GM12878 (cell line): ENCODE measurements around the gene MYL12A. TPM values are rescaled to one million over a fixed set of nuclear protein-coding genes. Genes with fewer than 3 reads are reported as not detected.
A peak's percentile ranks its signal among the peaks of the same experiment; 100 is the strongest.

Experiments
- BCL11A ChIP-seq: IDR thresholded peaks from 2 replicates; pipeline ENCODE4 v1.6.1; 2011; ENCODE audit warnings: low read depth, low read length
- CUX1 ChIP-seq: IDR thresholded peaks from 2 replicates; pipeline ENCODE4 v1.6.1; 2012; ENCODE audit warnings: improper control_type of control experiment, low read depth, low read length; ENCODE audit not compliant: insufficient replicate concordance
- ETV6 ChIP-seq, 2 experiments: fragments of 450-650 bp in 1 of 2; IDR thresholded peaks in 1 of 2; conservative IDR thresholded peaks in 1 of 2; 2 replicates each; pipeline ENCODE4 v1.6.1; 2014; ENCODE audit warnings: antibody characterized with exemption in 1 of 2, borderline replicate concordance in 1 of 2, low read depth in 1 of 2, mild to moderate bottlenecking in 1 of 2, moderate library complexity in 1 of 2
- MEF2A ChIP-seq: IDR thresholded peaks from 2 replicates; pipeline ENCODE4 v1.6.1; 2011; ENCODE audit warnings: low read depth, mild to moderate bottlenecking, low read length, moderate library complexity; ENCODE audit not compliant: insufficient read depth
- POLR2AphosphoS5 ChIP-seq: IDR thresholded peaks from 2 replicates; pipeline ENCODE4 v1.6.1; 2011; ENCODE audit warnings: mild to moderate bottlenecking, low read length, inconsistent platforms
- POU2F2 ChIP-seq: IDR thresholded peaks from 3 replicates; pipeline ENCODE4 v1.6.1; 2011; ENCODE audit warnings: low read depth, mild to moderate bottlenecking, low read length, borderline replicate concordance
- RCOR1 ChIP-seq: conservative IDR thresholded peaks from 2 replicates; pipeline ENCODE4 v1.6.1; 2012; ENCODE audit warnings: low read depth, low read length, improper control_type of control experiment
- polyA plus RNA-seq, 11 experiments: library from polyadenylated mRNA; depleted of rRNA in 4 of 11; unstranded in 6 of 11; stranded (reverse) in 5 of 11; fragments of >200 nt; fragmentation: Nextera tagmentation in 4 of 11; fragmentation: Illumina TruSeq in 1 of 11; extraction: Ambion mirVana in 4 of 11; extraction: Trizol in 1 of 11; gene quantifications; 1 replicate in 1 of 11; 2 replicates in 10 of 11; pipeline versions ENCODE4 v1.2.1 to v1.2.3, GENCODE V29; 2011 to 2016; ENCODE audit warnings: inconsistent platforms in 2 of 11, missing spikeins in 2 of 11, low read depth in 1 of 11
- total RNA-seq, 4 experiments: library from RNA; depleted of rRNA in 3 of 4; stranded (reverse); fragments of >200 nt in 3 of 4; fragmentation: Illumina TruSeq in 1 of 4; extraction: Trizol in 1 of 4; gene quantifications; 2 replicates each; pipeline versions ENCODE4 v1.2.1 to v1.2.3, GENCODE V29; 2013 to 2021

MYL12A gene
- total and polyA plus RNA-seq, 10 of the 15 experiments (the other 5 are each of a cell fraction or from before 2014, with no cell fraction given) = 488 to 1,663 (median 924) TPM

DNA sequence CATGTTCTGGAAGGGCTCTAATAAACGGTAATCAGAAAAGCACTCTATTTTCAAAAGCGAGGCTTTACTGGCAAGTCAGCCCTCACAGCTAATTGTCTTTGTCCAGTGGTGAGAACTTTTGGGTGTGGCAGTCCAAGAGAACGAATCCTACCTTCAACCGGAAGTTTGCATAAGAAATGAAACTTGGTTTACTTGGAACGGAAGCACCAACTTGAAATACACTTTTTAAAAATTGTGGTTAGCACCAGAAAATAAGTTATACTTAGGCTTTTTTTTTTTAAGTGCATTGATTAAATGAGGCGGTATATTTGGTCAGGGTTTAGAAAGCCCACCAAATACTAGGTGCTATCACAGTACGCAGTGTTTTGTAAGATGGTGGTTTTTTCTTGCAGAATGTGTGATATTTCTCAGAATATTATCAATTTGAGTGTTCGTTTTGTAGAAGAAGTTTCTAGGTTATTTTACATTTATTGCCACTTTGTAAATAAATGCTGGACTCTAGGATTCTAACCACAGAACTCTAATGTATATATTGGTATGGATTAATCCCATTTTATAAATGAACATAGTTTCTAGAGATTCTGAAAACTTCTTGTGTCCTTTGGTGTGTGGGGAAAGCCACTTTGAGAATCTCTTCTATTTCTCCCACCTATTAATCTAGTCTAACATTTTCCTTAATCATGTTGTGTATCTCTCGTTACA is 1.2 kb downstream of the MYL12A start (continued):
- TF ChIP-seq POU2F2 (peak; percentile 50; the same call in 1 of the 3 replicates), ETV6 (conservative IDR thresholded peaks at IDR 0.05 in 1 of 2, IDR thresholded peaks at IDR 0.05 in 1 of 2; ENCODE audit: borderline replicate concordance in 1 of 2, low read depth in 1 of 2) (peak; percentile 30 to 78; a peak in 2 of 4 replicates), POLR2AphosphoS5 (0 out of 2 replicates have a peak, but pooled peaks have one; percentile 23), BCL11A (no peak), MEF2A (0 out of 2 replicates have a peak, but pooled peaks have one; percentile 25), CUX1 (peak; percentile 14), RCOR1 (no peak)
